Fibroblast of lung (primary cell): ENCODE data around the gene LCN10.

ENCODE experiments used
- CTCF ChIP-seq, 2 donors: IDR thresholded peaks in 1 of 2; conservative IDR thresholded peaks in 1 of 2; 1 replicate in 1 of 2; 2 replicates in 1 of 2; pipeline ENCODE4 v1.5.1; 2011 to 2012; ENCODE audit warnings: low read length in 2 of 2, control low read depth in 1 of 2, inconsistent platforms in 1 of 2, low read depth in 1 of 2, mild to moderate bottlenecking in 1 of 2
- EZH2 ChIP-seq: IDR thresholded peaks from 2 replicates; pipeline ENCODE4 v1.5.1; 2012; ENCODE audit warnings: low read length, control low read depth, mild to moderate bottlenecking; ENCODE audit errors: missing control alignments

DNA sequence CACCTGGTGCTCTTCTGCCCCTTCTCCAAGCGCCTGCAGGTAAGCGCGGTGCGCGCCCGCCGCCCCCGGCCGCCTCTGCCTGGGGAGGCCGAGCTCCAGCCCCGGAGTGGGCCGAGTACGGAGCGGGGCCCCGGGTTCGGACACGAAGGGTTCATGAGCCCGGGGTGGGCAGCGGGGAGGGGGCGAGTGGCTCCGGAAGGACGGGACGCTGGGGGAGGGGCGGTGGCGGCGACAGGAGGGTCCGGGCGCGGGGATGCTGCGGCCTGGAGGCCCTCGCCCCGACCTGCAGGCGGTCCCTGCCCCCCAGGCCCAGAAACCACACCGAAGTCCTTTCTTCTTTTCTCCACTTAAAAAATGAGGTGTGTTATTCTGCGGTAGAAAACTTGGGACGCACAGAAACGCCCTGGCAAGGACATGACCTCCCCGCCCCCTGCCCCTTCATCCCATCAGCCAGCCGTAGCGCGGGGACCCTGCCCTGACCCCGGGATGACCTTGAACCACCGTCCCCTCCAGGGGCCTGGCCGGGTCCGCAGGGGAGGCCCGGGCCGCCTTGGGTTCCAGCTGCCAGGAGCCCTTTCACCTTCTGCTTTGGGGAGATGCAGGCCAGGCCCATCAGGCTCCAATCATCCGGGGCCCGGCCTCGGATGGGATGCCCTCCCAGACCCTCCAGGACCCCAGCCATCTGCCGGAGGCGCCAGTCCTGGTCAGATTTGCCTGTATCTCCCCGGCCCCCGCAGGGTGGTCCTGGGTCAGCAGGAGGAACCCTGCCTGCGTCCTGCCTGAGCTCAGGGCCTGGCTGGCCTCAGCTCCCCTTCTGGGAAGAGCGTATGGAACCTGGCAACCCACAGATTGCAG lies 29.8 kb downstream of the LCN10 start:
- no peak for TF ChIP-seq CTCF (conservative IDR thresholded peaks at IDR 0.05 in 1 of 2, IDR thresholded peaks at IDR 0.05 in 1 of 2; ENCODE audit: low read depth in 1 of 2, low read length in 2 of 2)
- peak; percentile 46 for TF ChIP-seq EZH2
